ENCODE measurements around the gene COL4A1.
"Not testable (repeated sequence)": the region's sequence is repeated elsewhere in the genome, so short reads cannot be mapped to it uniquely, and the experiment has no call there.

Gene COL4A1

DNA sequence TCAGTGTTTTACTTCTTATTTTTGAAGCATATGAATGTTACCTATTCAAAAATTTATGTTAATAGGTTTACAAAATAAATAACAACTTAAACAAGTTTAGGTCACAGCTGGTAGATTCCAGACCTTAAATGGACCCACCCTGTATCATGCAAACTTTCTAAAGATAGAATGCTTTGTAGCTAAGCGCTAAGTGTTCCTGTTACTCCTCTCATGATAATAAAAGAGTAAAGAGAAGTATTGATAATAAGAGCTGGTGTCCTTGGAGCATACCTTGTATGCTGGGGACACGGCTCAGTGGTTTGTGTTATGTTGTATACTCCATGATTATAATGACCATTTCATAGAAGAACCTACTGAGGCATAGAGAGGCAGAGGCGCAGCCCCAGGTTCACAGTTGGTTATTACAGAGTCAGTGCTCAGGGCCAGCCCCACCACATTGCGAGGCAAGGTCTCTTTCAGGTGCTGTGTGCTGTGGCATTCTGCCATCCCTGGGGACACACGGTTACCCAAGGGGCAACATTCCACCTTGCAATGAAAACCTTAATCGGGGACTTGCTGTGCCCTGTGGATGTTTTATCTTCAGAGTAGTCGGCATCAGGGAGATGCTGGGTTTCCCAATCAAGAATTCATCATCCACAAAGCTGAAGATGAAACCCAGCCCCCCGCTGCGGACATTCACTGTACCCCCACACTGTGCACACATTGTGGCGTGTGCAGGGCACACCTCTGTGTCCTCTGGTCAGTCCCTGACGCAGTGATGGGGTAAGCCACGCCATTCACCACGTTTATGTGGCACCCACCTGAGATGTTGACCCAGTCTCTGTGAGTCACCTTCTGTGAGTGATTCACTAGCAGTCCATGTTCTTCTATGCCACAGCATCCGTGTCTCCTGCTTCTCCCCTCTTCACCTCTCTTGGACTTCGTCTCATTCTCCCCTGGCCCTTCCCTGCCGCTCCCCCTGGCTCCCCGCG lies 186.7 kb downstream of the COL4A1 start:
- TF ChIP-seq SP1 (IDR thresholded peaks at IDR 0.05) (no peak), ARNT (IDR thresholded peaks at IDR 0.05) (no peak), FOXK2 (IDR thresholded peaks at IDR 0.05) (no peak), TARDBP (IDR thresholded peaks at IDR 0.05) (no peak), L3MBTL2 (conservative IDR thresholded peaks at IDR 0.05) (no peak), NFRKB (IDR thresholded peaks at IDR 0.05) (no peak), SUZ12 (IDR thresholded peaks at IDR 0.05) (no peak), BHLHE40 (IDR thresholded peaks at IDR 0.05; ENCODE audit: borderline replicate concordance) (no peak), HDGF (IDR thresholded peaks at IDR 0.05; ENCODE audit: borderline replicate concordance) (no peak), FOXA1 (IDR thresholded peaks at IDR 0.05) (no peak)
- TF ChIP-seq, protein P1, sequence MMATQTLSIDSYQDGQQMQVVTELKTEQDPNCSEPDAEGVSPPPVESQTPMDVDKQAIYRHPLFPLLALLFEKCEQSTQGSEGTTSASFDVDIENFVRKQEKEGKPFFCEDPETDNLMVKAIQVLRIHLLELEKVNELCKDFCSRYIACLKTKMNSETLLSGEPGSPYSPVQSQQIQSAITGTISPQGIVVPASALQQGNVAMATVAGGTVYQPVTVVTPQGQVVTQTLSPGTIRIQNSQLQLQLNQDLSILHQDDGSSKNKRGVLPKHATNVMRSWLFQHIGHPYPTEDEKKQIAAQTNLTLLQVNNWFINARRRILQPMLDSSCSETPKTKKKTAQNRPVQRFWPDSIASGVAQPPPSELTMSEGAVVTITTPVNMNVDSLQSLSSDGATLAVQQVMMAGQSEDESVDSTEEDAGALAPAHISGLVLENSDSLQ (IDR thresholded peaks at IDR 0.05), result no peak
- DNase-seq (ENCODE audit: extremely low spot score), result no peak
- ChIA-PET POLR2A (no interaction called here), CTCF (no interaction called here)

DNA sequence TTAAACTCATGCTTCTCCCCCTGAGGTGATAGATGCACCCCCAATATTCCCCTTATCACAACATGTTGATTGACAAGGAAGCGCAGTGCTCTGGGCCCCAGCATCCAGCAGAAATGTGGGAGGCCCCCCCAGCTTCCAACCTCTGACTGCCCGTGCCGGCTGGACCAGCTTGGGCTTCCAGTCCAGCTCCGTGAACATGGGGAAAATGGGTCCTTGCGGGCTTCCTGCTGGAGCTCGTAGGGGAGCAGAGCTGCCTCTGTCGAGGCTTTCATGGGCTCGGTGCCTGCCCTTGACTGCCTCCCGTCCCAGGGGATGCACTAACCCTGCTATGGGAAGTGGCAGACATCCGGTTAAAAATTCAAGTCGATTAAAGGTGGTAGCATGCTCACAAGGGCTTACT lies 188.9 kb downstream of the COL4A1 start:
- ChIA-PET CTCF (no interaction called here), POLR2A (no interaction called here)
- TF ChIP-seq ZNF384 (IDR thresholded peaks at IDR 0.05) (no peak), FOXM1 (IDR thresholded peaks at IDR 0.05; ENCODE audit: borderline replicate concordance) (no peak), ELF4 (IDR thresholded peaks at IDR 0.05) (no peak), HDGF (IDR thresholded peaks at IDR 0.05; ENCODE audit: borderline replicate concordance) (no peak), NFRKB (IDR thresholded peaks at IDR 0.05) (no peak), ARNT (IDR thresholded peaks at IDR 0.05) (no peak), LEF1 (IDR thresholded peaks at IDR 0.05; ENCODE audit: borderline replicate concordance) (no peak)
- TF ChIP-seq, protein P1 (IDR thresholded peaks at IDR 0.05), result no peak
- no peak for DNase-seq (ENCODE audit: extremely low spot score)

DNA sequence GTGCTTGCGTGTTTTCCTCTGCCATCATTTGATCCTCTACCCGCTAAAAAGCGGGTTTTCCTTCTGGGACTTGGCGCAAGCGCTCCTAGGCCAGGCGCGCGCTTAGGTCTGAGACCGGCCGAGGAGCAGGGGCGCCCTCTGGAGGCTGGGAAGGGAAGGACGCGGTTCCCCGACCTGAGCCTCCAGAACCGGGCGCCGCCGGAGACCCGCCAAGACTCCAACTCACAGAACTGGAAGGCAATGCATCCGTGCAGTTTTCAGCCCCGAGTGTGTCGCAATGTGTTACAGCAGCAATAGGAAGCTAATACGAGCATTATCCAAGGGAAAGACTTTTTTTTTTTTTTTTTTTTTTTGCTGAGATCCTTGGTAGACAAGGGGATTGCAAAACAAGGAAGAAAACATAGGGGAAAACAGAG lies 190.9 kb downstream of the COL4A1 start:
- POLR2A ChIA-PET, result no interaction called here
- peak; percentile 42 for DNase-seq (ENCODE audit: extremely low spot score)
- TF ChIP-seq FOXA1 (IDR thresholded peaks at IDR 0.05), result no peak
- TF ChIP-seq, protein P1 (IDR thresholded peaks at IDR 0.05), result no peak
- no peak for TF ChIP-seq TARDBP (IDR thresholded peaks at IDR 0.05)
- TF ChIP-seq L3MBTL2 (conservative IDR thresholded peaks at IDR 0.05), result no peak
- TF ChIP-seq HDGF (IDR thresholded peaks at IDR 0.05; ENCODE audit: borderline replicate concordance), result no peak
- no peak for TF ChIP-seq BHLHE40 (IDR thresholded peaks at IDR 0.05; ENCODE audit: borderline replicate concordance)
- no peak for TF ChIP-seq ELF4 (IDR thresholded peaks at IDR 0.05)
- TF ChIP-seq ARNT (IDR thresholded peaks at IDR 0.05), result no peak
- CTCF ChIA-PET, result interaction anchor here (0.7 kb wide), 1 partner anchor 888 kb away, joined by 5 read pairs; no protein-coding TSS in a partner anchor

DNA sequence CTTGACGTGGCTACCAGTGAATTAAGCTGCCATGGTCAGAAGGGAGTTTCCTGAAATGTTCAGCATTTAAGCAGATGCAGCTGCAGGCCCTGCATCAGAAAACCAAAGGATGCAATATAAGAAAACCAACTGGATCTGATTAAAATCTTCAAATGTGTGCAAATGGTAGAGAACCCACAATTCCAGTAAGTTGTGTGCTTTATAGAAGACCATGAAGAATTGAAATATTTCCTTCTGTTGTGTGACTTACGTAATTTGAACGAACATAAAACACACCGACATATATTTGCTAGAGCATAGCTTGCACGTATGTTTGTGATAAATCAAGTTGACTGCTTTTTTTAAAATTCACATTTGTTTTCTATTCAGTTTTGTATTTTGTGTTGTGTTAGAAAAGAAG lies 191.4 kb downstream of the COL4A1 start:
- POLR2A ChIA-PET, result no interaction called here
- TF ChIP-seq, protein P1 (IDR thresholded peaks at IDR 0.05), result no peak
- TF ChIP-seq SUZ12 (IDR thresholded peaks at IDR 0.05), result no peak
- no peak for TF ChIP-seq ARNT (IDR thresholded peaks at IDR 0.05)
- no peak for TF ChIP-seq CTBP1 (IDR thresholded peaks at IDR 0.05; ENCODE audit: borderline replicate concordance)
- TF ChIP-seq BHLHE40 (IDR thresholded peaks at IDR 0.05; ENCODE audit: borderline replicate concordance), result no peak
- TF ChIP-seq LEF1 (IDR thresholded peaks at IDR 0.05; ENCODE audit: borderline replicate concordance), result no peak
- TF ChIP-seq FOXA1 (IDR thresholded peaks at IDR 0.05), result no peak
- no peak for TF ChIP-seq NFRKB (IDR thresholded peaks at IDR 0.05)
- no peak for TF ChIP-seq FOXM1 (IDR thresholded peaks at IDR 0.05; ENCODE audit: borderline replicate concordance)
- no peak for DNase-seq (ENCODE audit: extremely low spot score)
- CTCF ChIA-PET, result interaction anchor here (0.6 to 0.7 kb wide), 3 partner anchors 17 to 888 kb away, joined by 3 to 5 read pairs (median 3); no protein-coding TSS in a partner anchor

DNA sequence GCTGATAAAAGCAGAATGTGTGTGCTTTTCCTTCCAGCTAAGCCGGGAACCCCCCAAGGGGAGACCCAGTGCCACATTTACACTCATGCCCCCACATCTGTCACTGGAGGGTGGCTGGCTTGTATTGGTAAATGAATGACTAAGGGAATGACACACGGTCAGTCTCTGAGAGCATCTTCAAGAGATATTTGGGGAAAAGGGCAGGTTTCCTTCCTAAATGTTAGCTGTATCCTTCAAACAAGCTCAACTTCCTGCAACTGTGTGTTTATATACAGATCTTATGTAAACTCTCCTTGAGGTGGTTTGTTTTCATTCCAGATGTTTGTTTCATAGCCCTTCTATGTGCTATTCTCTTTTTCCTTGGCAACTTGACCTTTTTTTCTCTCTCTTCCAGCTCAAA lies 192.6 kb downstream of the COL4A1 start:
- POLR2A ChIA-PET, result no interaction called here
- CTCF ChIA-PET, result interaction anchor here (1.0 kb wide), 1 partner anchor 50 kb away, joined by 3 read pairs; no protein-coding TSS in a partner anchor

DNA sequence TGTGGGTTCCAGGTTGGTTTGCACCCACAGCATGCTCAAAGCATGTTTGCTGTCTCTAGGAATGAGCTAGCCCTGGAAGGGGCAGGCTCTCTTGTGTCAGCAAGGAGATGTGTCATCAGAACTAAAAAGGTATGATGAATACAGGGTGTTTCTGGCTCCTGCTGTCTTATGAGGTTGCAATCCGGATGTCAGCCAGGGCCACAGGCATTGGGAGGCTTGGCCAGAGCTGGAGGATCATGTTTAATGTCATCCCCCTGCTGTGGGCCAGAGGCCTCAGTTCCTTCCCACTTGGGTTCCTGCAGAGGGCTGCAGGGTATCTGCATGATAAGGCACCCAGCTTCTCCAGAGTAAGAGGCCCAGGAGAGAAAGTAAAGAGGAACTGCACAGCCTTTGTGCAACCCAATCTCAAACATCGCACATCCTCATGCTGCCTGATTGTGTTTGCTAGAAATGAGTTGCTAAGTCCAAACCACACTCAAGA lies 193.6 kb downstream of the COL4A1 start:
- DNase-seq (ENCODE audit: extremely low spot score), result no peak
- CTCF ChIA-PET, result interaction anchor here (1.0 to 1.1 kb wide), 2 partner anchors 49 to 181 kb away, joined by 3 read pairs; no protein-coding TSS in a partner anchor
- TF ChIP-seq HDGF (IDR thresholded peaks at IDR 0.05; ENCODE audit: borderline replicate concordance) (no peak), ZNF384 (IDR thresholded peaks at IDR 0.05) (no peak), ARNT (IDR thresholded peaks at IDR 0.05) (no peak), SP1 (IDR thresholded peaks at IDR 0.05) (no peak)
- POLR2A ChIA-PET, result interaction anchor here (0.9 kb wide), 1 partner anchor 1151 kb away, joined by 4 read pairs; no protein-coding TSS in a partner anchor

More for the DNA sequence above, 192.6 kb downstream of the COL4A1 start:
- TF ChIP-seq TARDBP (IDR thresholded peaks at IDR 0.05), result no peak
- DNase-seq (ENCODE audit: extremely low spot score), result no peak

DNA sequence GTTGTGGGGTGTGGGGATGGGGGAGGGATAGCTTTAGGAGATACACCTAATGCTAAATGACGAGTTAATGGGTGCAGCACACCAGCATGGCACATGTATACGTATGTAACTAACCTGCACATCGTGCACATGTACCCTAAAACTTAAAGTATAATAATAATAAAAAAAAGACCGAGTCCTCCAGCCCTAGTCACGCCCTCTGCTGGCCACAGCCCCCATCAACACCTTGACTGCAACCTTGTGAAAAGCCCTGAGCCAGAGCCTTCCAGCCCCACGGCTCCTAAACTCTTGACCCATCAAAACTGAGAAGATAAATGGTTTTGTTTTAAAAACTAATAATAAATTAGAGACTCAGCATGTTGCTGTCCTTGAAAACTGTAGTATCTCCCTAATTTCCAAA lies 194.6 kb downstream of the COL4A1 start:
- POLR2A ChIA-PET, result not testable (repeated sequence)

More for the DNA sequence above, 194.6 kb downstream of the COL4A1 start:
- CTCF ChIA-PET, result interaction anchor here (0.7 kb wide), 1 partner anchor 840 kb away, joined by 3 read pairs; no protein-coding TSS in a partner anchor
- DNase-seq (ENCODE audit: extremely low spot score), result peak; percentile 15

Measured in HEK293T (cell line).